ENCODE measurements around the gene PRKAB1. TPM values are rescaled to one million over a fixed set of nuclear protein-coding genes. Genes with fewer than 3 reads are reported as not detected.
A peak's percentile ranks its signal among the peaks of the same experiment; 100 is the strongest.

PRKAB1 gene
- polyA plus RNA-seq, 10 donors: 18.0 to 28.2 (median 23.5) TPM

- DNase-seq: no peak
Measured at GRCh38 chr12:119710374-119710964, 42.5 kb downstream of the PRKAB1 start.

- DNase-seq: no peak
Measured at GRCh38 chr12:119710965-119711551, 43.1 kb downstream of the PRKAB1 start.

DNA sequence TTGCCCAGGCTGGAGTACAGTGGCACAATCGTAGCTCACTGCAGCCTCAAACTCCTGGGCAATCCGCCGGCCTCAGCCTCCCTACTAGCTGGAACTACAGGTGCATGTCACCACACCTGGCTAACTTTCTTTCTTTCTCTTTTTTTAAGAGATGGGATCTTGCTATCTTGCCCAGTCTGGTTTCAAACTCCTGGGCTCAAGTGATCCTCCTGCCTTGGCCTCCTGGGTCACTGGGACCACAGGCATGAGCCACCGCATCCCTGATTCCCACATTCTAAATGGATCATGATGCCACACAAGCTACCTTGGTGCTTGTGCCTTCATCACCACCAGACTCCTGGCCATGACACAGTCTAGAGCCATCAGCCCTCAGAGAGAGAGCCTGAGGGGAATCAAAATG is 43.8 kb downstream of the PRKAB1 start:
- DNase-seq: no peak

GRCh38 chr12:119712721-119713120 is 44.8 kb downstream of the PRKAB1 start:
- DNase-seq: no peak

DNA sequence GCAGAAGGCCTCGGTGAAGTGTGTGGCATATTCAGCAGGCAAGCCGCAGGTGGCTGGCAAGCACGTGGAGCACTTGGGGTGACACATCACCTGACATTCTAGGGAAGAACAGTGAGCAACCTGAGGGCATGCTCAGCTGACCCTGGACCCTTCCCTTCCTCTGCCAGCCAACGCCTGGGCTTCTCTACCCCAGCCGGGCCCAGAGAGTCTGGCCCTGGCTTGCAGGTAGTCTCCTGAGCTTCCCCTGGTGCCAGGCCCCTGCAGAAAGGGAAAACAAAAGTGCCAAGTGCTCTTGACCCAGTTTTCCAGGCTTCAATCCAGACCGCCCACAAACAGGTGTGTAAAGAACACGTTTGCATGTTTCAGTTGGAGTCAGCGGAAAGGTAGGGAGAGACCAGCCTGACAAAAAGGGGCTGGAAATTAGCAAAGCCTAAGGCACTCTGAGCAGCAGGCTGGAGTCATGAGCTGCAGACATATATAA is 45.7 kb downstream of the PRKAB1 start:
- DNase-seq: no peak

GRCh38 chr12:119714614-119715267 is 46.8 kb downstream of the PRKAB1 start:
- no peak for DNase-seq

DNA sequence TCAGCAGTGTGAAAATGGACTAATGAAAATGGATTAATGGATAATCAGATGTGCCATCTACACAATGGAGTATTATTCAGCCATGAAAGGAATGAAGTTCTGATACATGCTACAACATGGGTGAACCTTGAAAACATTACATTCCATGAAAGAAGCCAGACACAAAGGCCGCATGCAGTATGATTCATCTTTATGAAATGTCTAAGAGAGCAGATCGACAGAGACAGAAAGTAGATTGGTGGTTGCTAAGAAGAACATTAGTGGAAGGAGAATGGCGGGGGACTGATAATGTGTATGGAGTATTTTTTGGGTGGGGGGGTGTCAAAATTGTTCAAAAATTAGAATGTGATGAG is 47.3 kb downstream of the PRKAB1 start:
- no peak for DNase-seq

- DNase-seq: no peak
Measured at GRCh38 chr12:119718141-119718540, 50.2 kb downstream of the PRKAB1 start.

- no peak for DNase-seq
Measured at GRCh38 chr12:119720349-119720748, 52.4 kb downstream of the PRKAB1 start.

DNA sequence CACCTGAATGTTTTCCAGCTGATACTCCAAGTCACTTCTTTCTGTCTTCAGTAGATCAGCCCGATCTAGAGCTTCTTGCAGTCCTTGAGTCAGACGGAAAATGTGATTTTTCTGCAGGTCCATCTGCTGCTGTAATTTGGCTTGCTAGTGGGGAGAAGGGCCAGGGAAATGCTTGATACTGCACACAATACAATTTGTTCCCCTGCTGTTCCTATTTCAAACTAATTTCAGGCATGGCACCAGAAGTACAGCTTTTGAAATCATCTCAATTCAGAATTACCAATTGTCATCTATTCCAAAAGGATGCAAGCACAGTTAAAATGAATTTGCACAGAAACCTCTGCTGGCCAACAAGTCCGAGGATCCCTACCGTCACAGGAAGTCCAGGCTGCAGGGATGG is 53.4 kb downstream of the PRKAB1 start:
- DNase-seq: peak in 2 of 3 donors; percentile 18 to 29

DNA sequence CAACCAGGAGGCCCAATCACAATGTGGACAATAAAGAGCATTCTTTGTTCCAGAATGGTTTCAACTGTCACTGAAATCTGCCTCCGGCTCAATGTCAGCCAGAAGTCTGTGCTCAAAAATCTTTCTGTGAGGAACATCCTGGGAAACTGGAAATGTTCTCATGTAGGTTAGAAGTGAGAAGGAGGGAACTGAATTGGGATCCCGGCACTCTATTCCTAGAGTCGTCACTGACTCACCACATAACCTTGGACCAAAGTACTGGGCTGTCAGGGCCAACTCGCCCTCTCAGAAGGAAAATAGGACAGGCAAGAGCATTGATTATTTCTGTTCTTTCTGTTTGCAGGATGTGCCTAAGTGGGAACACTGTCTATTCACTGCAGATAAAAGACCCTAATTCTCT is 57.6 kb downstream of the PRKAB1 start:
- no peak for DNase-seq

GRCh38 chr12:119727600-119728443 is 59.9 kb downstream of the PRKAB1 start:
- DNase-seq: no peak

GRCh38 chr12:119728444-119728745 is 60.5 kb downstream of the PRKAB1 start:
- no peak for DNase-seq

DNA sequence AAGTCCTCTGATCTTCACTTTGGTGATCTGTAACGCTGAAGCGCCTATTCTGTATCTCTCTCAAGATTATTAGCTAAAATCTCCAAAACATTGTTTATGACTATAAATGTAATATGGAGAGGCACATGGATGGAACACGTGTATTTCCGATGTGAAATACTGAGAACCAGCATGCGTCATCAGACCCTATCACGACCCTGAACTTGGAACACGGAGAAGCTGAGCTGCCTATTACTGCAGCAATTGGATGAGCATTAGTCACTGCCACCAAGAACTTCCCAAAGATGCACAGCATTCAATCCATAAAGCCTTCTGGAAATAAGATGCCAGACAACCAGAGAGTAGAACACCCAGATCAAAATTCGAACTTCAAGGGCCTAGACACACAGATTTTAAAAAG is 61.9 kb downstream of the PRKAB1 start:
- no peak for DNase-seq

GRCh38 chr12:119730381-119730780 is 62.4 kb downstream of the PRKAB1 start:
- DNase-seq: no peak

Other genes starting within 250 kb of the PRKAB1 start
- 1 to 10 TPM; 2.4 to 5.0 (median 3.6) TPM for gene TMEM233, start 74.4 kb upstream of the PRKAB1 start, polyA plus RNA-seq (ENCODE audit: insufficient read length in 10 of 10)
- gene CIT, start 209.2 kb downstream of the PRKAB1 start, polyA plus RNA-seq (ENCODE audit: insufficient read length in 10 of 10): 10 to 100 TPM in 4 of 10 donors, 1 to 10 TPM in 6; 7.1 to 13.5 (median 9.6) TPM